Epithelial cell of prostate (primary cell): ENCODE data around the gene DCST1.
A peak's percentile ranks its signal among the peaks of the same experiment; 100 is the strongest.

ENCODE experiments used
- DNase-seq: peaks from one replicate; pipeline ENCODE4 v3.0.0-alpha.2; 2011; ENCODE audit warnings: low read depth, low spot score
- H3K27ac ChIP-seq: fragments of 450-650 bp; 2 replicates; pipeline ENCODE4 v1.5.1; 2017; ENCODE audit warnings: mild to moderate bottlenecking

DCST1 gene

GRCh38 chr1:155082301-155083051 lies 48.9 kb downstream of the DCST1 start:
- no peak for DNase-seq
- H3K27ac ChIP-seq: peak overlapping the region; percentile 82

DNA sequence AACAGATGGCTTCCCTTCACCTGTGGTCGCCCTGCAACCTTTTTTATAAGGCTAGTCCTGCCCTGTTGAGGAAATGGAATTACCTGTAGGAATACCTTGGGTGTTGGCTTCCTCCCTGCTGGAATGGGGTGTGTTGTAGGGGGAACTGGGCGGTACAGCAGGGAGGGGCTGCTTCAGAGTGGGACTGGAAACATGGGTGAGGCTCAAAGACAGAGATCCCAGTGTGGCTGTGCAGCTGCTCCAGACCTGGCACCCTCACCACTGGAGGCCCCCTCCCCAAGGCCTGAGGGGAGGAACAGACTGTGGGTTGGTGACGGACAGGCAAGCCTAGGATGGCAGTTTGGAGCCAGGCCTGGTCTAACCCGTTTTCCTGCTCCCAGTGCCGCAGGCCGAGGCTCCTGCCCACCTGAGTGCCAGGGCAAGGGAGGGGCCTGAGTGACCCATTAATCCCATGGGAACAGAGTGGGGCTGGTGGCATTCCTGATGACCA lies 49.5 kb downstream of the DCST1 start:
- DNase-seq: no peak
- H3K27ac ChIP-seq: peak overlapping the region; percentile 82

GRCh38 chr1:155083865-155084721 lies 50.5 kb downstream of the DCST1 start:
- DNase-seq: no peak
- peak overlapping the region; percentile 82 for H3K27ac ChIP-seq

DNA sequence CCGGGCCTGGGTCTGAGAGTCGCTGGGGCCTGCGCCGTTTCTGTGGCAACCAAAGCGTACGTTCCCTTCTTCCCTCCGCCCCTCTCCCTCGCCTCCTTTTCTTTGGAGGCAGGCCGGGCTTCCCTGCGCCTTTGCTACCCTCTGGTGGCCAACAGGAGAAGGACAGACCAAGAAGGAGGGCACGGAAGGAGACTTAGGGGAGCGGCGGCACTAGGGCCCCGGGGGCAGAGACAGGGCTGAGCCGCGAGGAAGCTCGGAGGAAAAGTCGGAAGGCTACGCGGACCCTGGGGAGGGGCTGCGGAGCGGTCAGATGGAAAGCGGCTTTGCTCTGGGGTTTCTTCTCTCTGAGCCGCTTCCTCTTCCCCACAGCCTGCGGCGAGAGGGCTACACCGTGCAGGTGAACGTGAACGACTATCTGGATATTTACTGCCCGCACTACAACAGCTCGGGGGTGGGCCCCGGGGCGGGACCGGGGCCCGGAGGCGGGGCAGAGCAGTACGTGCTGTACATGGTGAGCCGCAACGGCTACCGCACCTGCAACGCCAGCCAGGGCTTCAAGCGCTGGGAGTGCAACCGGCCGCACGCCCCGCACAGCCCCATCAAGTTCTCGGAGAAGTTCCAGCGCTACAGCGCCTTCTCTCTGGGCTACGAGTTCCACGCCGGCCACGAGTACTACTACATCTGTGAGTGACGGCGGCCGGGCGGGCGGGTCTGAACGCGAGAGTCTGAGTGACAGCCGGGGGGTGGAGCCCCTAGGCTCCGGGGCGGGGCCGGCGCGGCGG lies 51.3 kb downstream of the DCST1 start:
- DNase-seq: no peak
- peak overlapping the region; percentile 82 for H3K27ac ChIP-seq

GRCh38 chr1:155085504-155086127 lies 52.0 kb downstream of the DCST1 start:
- DNase-seq: no peak
- peak overlapping the region; percentile 82 for H3K27ac ChIP-seq

GRCh38 chr1:155086128-155086741 lies 52.6 kb downstream of the DCST1 start:
- no peak for DNase-seq
- H3K27ac ChIP-seq: peak overlapping the region; percentile 82

- H3K27ac ChIP-seq: no peak overlapping the region
- no peak for DNase-seq
These were observed 53.4 kb downstream of the DCST1 start for GRCh38 chr1:155086856-155087535.

GRCh38 chr1:155091071-155092051 lies 57.7 kb downstream of the DCST1 start:
- no peak for DNase-seq
- H3K27ac ChIP-seq: no peak overlapping the region

GRCh38 chr1:155092131-155092530 lies 58.5 kb downstream of the DCST1 start:
- DNase-seq: no peak
- no peak overlapping the region for H3K27ac ChIP-seq

DNA sequence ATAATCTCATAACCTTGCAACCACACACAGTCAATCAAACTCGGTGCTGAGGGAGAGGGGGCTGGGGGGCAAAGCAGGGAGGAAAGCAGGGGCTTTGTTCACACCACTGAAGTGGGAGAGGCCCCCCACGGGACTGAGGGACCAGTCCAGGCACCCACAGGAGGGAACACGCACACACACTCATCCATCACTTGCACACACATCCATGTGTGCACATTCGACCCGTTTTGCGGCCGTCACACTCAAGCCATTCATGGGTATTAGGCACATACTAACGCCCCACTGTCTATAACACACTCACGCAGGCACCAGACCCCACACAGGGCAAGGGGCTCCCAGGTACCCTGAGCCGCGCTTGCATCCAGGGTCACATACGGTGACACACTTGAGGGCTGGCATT lies 59.0 kb downstream of the DCST1 start:
- DNase-seq: no peak
- no peak overlapping the region for H3K27ac ChIP-seq

- no peak for DNase-seq
These were observed 60.4 kb downstream of the DCST1 start for GRCh38 chr1:155093911-155094621.

GRCh38 chr1:155094622-155094948 lies 61.0 kb downstream of the DCST1 start:
- no peak overlapping the region for H3K27ac ChIP-seq
- no peak for DNase-seq

More at GRCh38 chr1:155093911-155094621, 60.4 kb downstream of the DCST1 start:
- no peak overlapping the region for H3K27ac ChIP-seq

- no peak overlapping the region for H3K27ac ChIP-seq
- DNase-seq: no peak
These were observed 65.7 kb downstream of the DCST1 start for GRCh38 chr1:155099331-155099730.
